ENCODE results near the gene LCN10. TPM values are rescaled to one million over a fixed set of nuclear protein-coding genes. Genes with fewer than 3 reads are reported as not detected.

LCN10 gene
- total and polyA plus RNA-seq, 9 of the 15 experiments (the other 6 are each of a cell fraction or from before 2014, with no cell fraction given) = 0.10 to 0.21 (median 0.14) TPM; not detected in 6

DNA sequence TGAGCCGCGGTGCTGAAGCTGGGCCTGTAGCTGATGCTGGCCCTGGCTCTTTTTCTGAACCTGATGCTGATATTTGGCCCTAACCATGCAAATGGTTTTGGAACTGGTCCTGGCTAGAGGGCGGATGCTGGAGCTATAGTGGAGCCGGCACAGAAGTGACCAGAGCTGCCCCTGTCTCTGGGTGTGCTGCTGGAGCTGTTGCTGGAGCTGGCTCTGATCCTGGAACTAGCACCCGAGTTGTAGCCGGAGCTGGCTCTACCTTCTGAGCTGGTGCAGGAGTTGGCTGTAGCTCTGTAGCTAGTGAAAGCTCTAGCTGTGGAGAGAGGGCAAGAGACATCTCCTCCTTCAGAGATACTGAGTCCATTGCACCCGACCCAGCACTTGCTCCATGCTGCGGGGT is 12.8 kb downstream of the LCN10 start:
- Histone ChIP-seq H3K9ac (ENCODE audit: insufficient read depth in 1 of 2, low read depth in 2 of 2, low read length in 2 of 2) (peak overlapping the region; percentile 90 to 100; a peak in 3 of 4 replicates), H3K4me3 (peak overlapping the region; percentile 67; the same call in 1 of the 2 replicates), H3K4me2 (ENCODE audit: insufficient read depth, low read length) (peak overlapping the region; percentile 95), H3K36me3 (ENCODE audit: control insufficient read depth, insufficient read depth, low read length) (peaks cover 38% of the 10 kb centered on the region), H3K9me3 (replicated peaks; ENCODE audit: control insufficient read depth, insufficient read depth, low read depth, low read length) (no peaks in the 10 kb centered on the region), H3K9me1 (ENCODE audit: control insufficient read depth, insufficient read depth, low read length) (peaks cover 8% of the 10 kb centered on the region), H3K27ac (ENCODE audit: extremely low read depth, low read depth, low read length) (no peak overlapping the region), H3K79me2 (ENCODE audit: control insufficient read depth, insufficient read depth, low read length) (peaks cover 63% of the 10 kb centered on the region), H2AFZ (ENCODE audit: low read depth, low read length) (no peak overlapping the region), H3K27me3 (ENCODE audit: control insufficient read depth in 2 of 2, insufficient read depth in 2 of 2, low read length in 2 of 2) (no peaks in the 10 kb centered on the region), H3K4me1 (replicated peaks in 1 of 2; ENCODE audit: control insufficient read depth in 2 of 2, insufficient read depth in 2 of 2, low read length in 2 of 2) (peaks cover 29 to 69% of the 10 kb centered on the region in 2 experiments; a peak in 4 of 5 replicates), H4K20me1 (replicated peaks; ENCODE audit: control insufficient read depth, insufficient read depth, low read length) (peaks cover 23% of the 10 kb centered on the region)
- intact Hi-C loops (cut with micrococcal nuclease) = no loop called here
- FAIRE-seq = no peak
- no peak for ATAC-seq
- WGBS (ENCODE audit: insufficient coverage, low coverage, missing lambda C conversion rate) = 92% methylated on average over 8 of the region's 8 CpGs
- no TSS peak for BruUV-seq (replicated peaks)
- DNase-seq (ENCODE audit: extremely low read depth in 1 of 4, low spot score in 3 of 4) = no peak
- POLR2A ChIA-PET = interaction anchor here (0.6 to 5.3 kb wide), 12 partner anchors 9 to 543 kb away, joined by 3 to 44 read pairs (median 8); partner anchors contain the start of genes DIPK1B, LCN10, LCN6 and LCN8
- CTCF ChIA-PET (ENCODE audit: low intra/inter-chr PET ratio) = no interaction called here
- no peak for TF ChIP-seq MYNN (IDR thresholded peaks at IDR 0.05)
- no peak for TF ChIP-seq MYNN (CRISPR knock-in tag; IDR thresholded peaks at IDR 0.05)
- no peak for TF ChIP-seq ZNF57 (CRISPR knock-in tag; IDR thresholded peaks at IDR 0.05)
- TF ChIP-seq FOXK1 (CRISPR knock-in tag; IDR thresholded peaks at IDR 0.05; ENCODE audit: borderline replicate concordance) = no peak
- no peak for TF ChIP-seq ZNF347 (CRISPR knock-in tag; IDR thresholded peaks at IDR 0.05; ENCODE audit: low read depth)
- no peak for TF ChIP-seq NFYB (IDR thresholded peaks at IDR 0.05; ENCODE audit: extremely low read depth, insufficient read length)
- no peak for TF ChIP-seq ZNF133 (CRISPR knock-in tag; IDR thresholded peaks at IDR 0.05)
- no peak for TF ChIP-seq GTF2A2 (tag; IDR thresholded peaks at IDR 0.05)
- no peak for TF ChIP-seq ZNF121 (CRISPR knock-in tag; conservative IDR thresholded peaks at IDR 0.05)
- TF ChIP-seq, protein P1, sequence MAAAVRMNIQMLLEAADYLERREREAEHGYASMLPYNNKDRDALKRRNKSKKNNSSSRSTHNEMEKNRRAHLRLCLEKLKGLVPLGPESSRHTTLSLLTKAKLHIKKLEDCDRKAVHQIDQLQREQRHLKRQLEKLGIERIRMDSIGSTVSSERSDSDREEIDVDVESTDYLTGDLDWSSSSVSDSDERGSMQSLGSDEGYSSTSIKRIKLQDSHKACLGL (CRISPR knock-in tag; IDR thresholded peaks at IDR 0.05; ENCODE audit: borderline replicate concordance, poor library complexity, severe bottlenecking) = no peak
- TF ChIP-seq, protein P2, sequence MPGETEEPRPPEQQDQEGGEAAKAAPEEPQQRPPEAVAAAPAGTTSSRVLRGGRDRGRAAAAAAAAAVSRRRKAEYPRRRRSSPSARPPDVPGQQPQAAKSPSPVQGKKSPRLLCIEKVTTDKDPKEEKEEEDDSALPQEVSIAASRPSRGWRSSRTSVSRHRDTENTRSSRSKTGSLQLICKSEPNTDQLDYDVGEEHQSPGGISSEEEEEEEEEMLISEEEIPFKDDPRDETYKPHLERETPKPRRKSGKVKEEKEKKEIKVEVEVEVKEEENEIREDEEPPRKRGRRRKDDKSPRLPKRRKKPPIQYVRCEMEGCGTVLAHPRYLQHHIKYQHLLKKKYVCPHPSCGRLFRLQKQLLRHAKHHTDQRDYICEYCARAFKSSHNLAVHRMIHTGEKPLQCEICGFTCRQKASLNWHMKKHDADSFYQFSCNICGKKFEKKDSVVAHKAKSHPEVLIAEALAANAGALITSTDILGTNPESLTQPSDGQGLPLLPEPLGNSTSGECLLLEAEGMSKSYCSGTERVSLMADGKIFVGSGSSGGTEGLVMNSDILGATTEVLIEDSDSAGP (CRISPR knock-in tag; IDR thresholded peaks at IDR 0.05) = no peak
- no peak for TF ChIP-seq ZNF584 (CRISPR knock-in tag; IDR thresholded peaks at IDR 0.05; ENCODE audit: low read depth)
- no peak for TF ChIP-seq ETV1 (tag; conservative IDR thresholded peaks at IDR 0.05; ENCODE audit: low read depth)
- no peak for TF ChIP-seq ZBED1 (IDR thresholded peaks at IDR 0.05)
- TF ChIP-seq TRIM28 (IDR thresholded peaks at IDR 0.05) = no peak
- in situ Hi-C loops (cut with MboI) = no loop called here
